CD4-positive, alpha-beta T cell (primary cell): ENCODE measurements around the gene DPYSL4. TPM values are rescaled to one million over a fixed set of nuclear protein-coding genes. Genes with fewer than 3 reads are reported as not detected.

Source experiments
- ATAC-seq: fragments of 200-7000 bp; cut with Tn5 transposase; one replicate; pipeline ENCODE4 v1.10.0; 2022; ENCODE audit warnings: mild to moderate bottlenecking; ENCODE audit not compliant: poor library complexity
- CTCF ChIA-PET: fragments of 350-600 bp; sonication (Branson Sonifier 250); formaldehyde crosslinking; loops from one replicate; lab custom pipeline; 2021; ENCODE audit warnings: antibody characterized with exemption, inconsistent platforms; lab: Charles Lee
- POLR2A ChIA-PET: fragments of 350-600 bp; sonication (Branson Sonifier 250); formaldehyde crosslinking; loops from one replicate; lab custom pipeline; 2021; ENCODE audit warnings: antibody characterized with exemption, inconsistent platforms; lab: Charles Lee
- DNase-seq, 14 experiments: peaks; one replicate each; pipeline ENCODE4 v3.0.0-alpha.2; 2013 to 2020; ENCODE audit warnings: mixed read lengths in 2 of 14
- H3K27ac ChIP-seq, 2 donors: one replicate each; pipeline versions ENCODE4 v1.5.1 to v1.7.0; 2013; ENCODE audit warnings: low read length in 2 of 2, low read depth in 1 of 2, mild to moderate bottlenecking in 1 of 2
- H3K27me3 ChIP-seq, 2 experiments: 1 replicate in 1 of 2; 2 replicates in 1 of 2; pipeline versions ENCODE4 v1.6.1 to v1.7.0; 2013; ENCODE audit warnings: low read length in 2 of 2, control low read depth in 1 of 2, mild to moderate bottlenecking in 1 of 2, moderate library complexity in 1 of 2; ENCODE audit not compliant: insufficient read depth in 2 of 2, control insufficient read depth in 1 of 2
- H3K36me3 ChIP-seq: one replicate; pipeline ENCODE4 v1.6.1; 2013; ENCODE audit warnings: low read length, control low read depth; ENCODE audit not compliant: insufficient read depth
- H3K4me1 ChIP-seq: one replicate; pipeline ENCODE4 v1.6.1; 2013; ENCODE audit warnings: low read length, control low read depth; ENCODE audit not compliant: insufficient read depth
- H3K4me3 ChIP-seq: one replicate; pipeline ENCODE4 v1.5.1; 2013; ENCODE audit warnings: mild to moderate bottlenecking, low read length, moderate library complexity
- H3K9me3 ChIP-seq, 2 experiments: 1 replicate in 1 of 2; 2 replicates in 1 of 2; pipeline versions ENCODE4 v1.6.1 to v1.7.0; 2013; ENCODE audit warnings: low read length in 2 of 2, mild to moderate bottlenecking in 2 of 2, control low read depth in 1 of 2, moderate library complexity in 1 of 2; ENCODE audit not compliant: control insufficient read depth in 1 of 2, insufficient read depth in 1 of 2
- H3K27ac Mint-ChIP-seq: one replicate; pipeline ENCODE4 v1.8.0; 2020; ENCODE audit warnings: mixed read lengths
- H3K27me3 Mint-ChIP-seq: one replicate; pipeline ENCODE4 v1.8.0; 2021; ENCODE audit warnings: mixed read lengths
- H3K36me3 Mint-ChIP-seq: one replicate; pipeline ENCODE4 v1.8.0; 2021; ENCODE audit warnings: low read depth, mixed read lengths
- H3K4me1 Mint-ChIP-seq: one replicate; pipeline ENCODE4 v1.8.0; 2021; ENCODE audit warnings: low read depth, mixed read lengths
- H3K4me3 Mint-ChIP-seq: one replicate; pipeline ENCODE4 v1.8.0; 2020; ENCODE audit warnings: mild to moderate bottlenecking, mixed read lengths
- H3K9me3 Mint-ChIP-seq: one replicate; pipeline ENCODE4 v1.8.0; 2020; ENCODE audit warnings: mixed read lengths
- CTCF ChIP-seq: fragments of 200-600 bp; IDR thresholded peaks from one replicate; pipeline ENCODE4 v1.8.0; 2022; ENCODE audit warnings: antibody characterized with exemption, mild to moderate bottlenecking
- intact Hi-C, 2 experiments: fragments of 100-400 bp; cut with DNase I in 1 of 2; cut with micrococcal nuclease in 1 of 2; formaldehyde crosslinking; loops; one replicate each; pipeline versions ENCODE4 v1.15.1 to v1.9.0; 2023 to 2025; cut with DNase I, micrococcal nuclease
- total RNA-seq, 174 experiments: library from RNA in 2 of 174; stranded (reverse) in 2 of 174; gene quantifications; one replicate each; pipeline ENCODE4 v1.2.3 and lab custom pipeline; 2021 to 2026

The DPYSL4 gene
- total RNA-seq, 2 experiments from 2014 or later = 0.64 to 0.96 TPM

- intact Hi-C loops = loop anchor here in 1 of 2 experiments (5.0 kb wide), 1 partner anchor 120 kb away; the partner anchor contains the start of gene STK32C
- Histone ChIP-seq H3K27me3 (peaks cover 18 to 21% of the 10 kb centered on the region in 2 experiments), H3K9me3 (peaks cover 0 to 37% of the 10 kb centered on the region in 2 experiments), H3K4me3 (peak overlapping the region; percentile 12), H3K36me3 (no peaks in the 10 kb centered on the region), H3K27ac (no peak overlapping the region), H3K4me1 (peaks cover 24% of the 10 kb centered on the region)
- ATAC-seq = no peak
- H3K27me3 Mint-ChIP-seq = peaks cover 53% of the 10 kb centered on the region
- H3K4me1 Mint-ChIP-seq = peaks cover 6% of the 10 kb centered on the region
- H3K36me3 Mint-ChIP-seq = no peaks in the 10 kb centered on the region
- CTCF ChIA-PET = no interaction called here
- H3K4me3 Mint-ChIP-seq = no peak overlapping the region
- H3K9me3 Mint-ChIP-seq = no peaks in the 10 kb centered on the region
- POLR2A ChIA-PET = no interaction called here
- no peak overlapping the region for H3K27ac Mint-ChIP-seq
- DNase-seq = no peak
- no peak for TF ChIP-seq CTCF
These were observed 836 bp downstream of the DPYSL4 start for GRCh38 chr10:132187430-132188138.

- Mint-ChIP-seq H3K27me3 (peaks cover 45% of the 10 kb centered on the region), H3K27ac (no peak overlapping the region), H3K36me3 (no peaks in the 10 kb centered on the region), H3K9me3 (no peaks in the 10 kb centered on the region), H3K4me1 (peaks cover 6% of the 10 kb centered on the region), H3K4me3 (peak overlapping the region; percentile 68)
- H3K36me3 ChIP-seq = no peaks in the 10 kb centered on the region
- H3K9me3 ChIP-seq = peaks cover 0 to 40% of the 10 kb centered on the region in 2 experiments
- CTCF ChIA-PET = no interaction called here
- H3K27me3 ChIP-seq = peaks cover 18 to 21% of the 10 kb centered on the region in 2 experiments
- peaks cover 24% of the 10 kb centered on the region for H3K4me1 ChIP-seq
- intact Hi-C loops = loop anchor here in 1 of 2 experiments (5.0 kb wide), 1 partner anchor 119 kb away; the partner anchor contains the start of gene STK32C
- ATAC-seq (no peak), DNase-seq (no peak)
- H3K27ac ChIP-seq = no peak overlapping the region
- H3K4me3 ChIP-seq = no peak overlapping the region
- POLR2A ChIA-PET = no interaction called here
- no peak for TF ChIP-seq CTCF
These were observed 1.6 kb downstream of the DPYSL4 start for GRCh38 chr10:132188331-132188730.

GRCh38 chr10:132189016-132189415 lies 2.3 kb downstream of the DPYSL4 start:
- no peaks in the 10 kb centered on the region for H3K36me3 Mint-ChIP-seq
- no peak for TF ChIP-seq CTCF
- DNase-seq (no peak), ATAC-seq (no peak)
- intact Hi-C loops = loop anchor here in 1 of 2 experiments (5.0 kb wide), 1 partner anchor 118 kb away; the partner anchor contains the start of gene STK32C
- Histone ChIP-seq H3K4me1 (peaks cover 24% of the 10 kb centered on the region), H3K27me3 (peaks cover 18 to 21% of the 10 kb centered on the region in 2 experiments), H3K27ac (no peak overlapping the region), H3K4me3 (no peak overlapping the region), H3K9me3 (peaks cover 0 to 47% of the 10 kb centered on the region in 2 experiments), H3K36me3 (no peaks in the 10 kb centered on the region)
- H3K9me3 Mint-ChIP-seq = no peaks in the 10 kb centered on the region
- CTCF ChIA-PET = no interaction called here
- peaks cover 6% of the 10 kb centered on the region for H3K4me1 Mint-ChIP-seq
- no peak overlapping the region for H3K27ac Mint-ChIP-seq
- H3K4me3 Mint-ChIP-seq = peak overlapping the region; percentile 68
- POLR2A ChIA-PET = no interaction called here
- peaks cover 38% of the 10 kb centered on the region for H3K27me3 Mint-ChIP-seq
